ENCODE results near the gene MYB.

GRCh38 chr6:135161411-135162395 is 19.4 kb upstream of the MYB start:
- no peak for TF ChIP-seq CTCF (IDR thresholded peaks at IDR 0.05)
- no peak for TF ChIP-seq ZFX (IDR thresholded peaks at IDR 0.05; ENCODE audit: borderline replicate concordance)
